ENCODE data around the gene HS6ST2.

DNA sequence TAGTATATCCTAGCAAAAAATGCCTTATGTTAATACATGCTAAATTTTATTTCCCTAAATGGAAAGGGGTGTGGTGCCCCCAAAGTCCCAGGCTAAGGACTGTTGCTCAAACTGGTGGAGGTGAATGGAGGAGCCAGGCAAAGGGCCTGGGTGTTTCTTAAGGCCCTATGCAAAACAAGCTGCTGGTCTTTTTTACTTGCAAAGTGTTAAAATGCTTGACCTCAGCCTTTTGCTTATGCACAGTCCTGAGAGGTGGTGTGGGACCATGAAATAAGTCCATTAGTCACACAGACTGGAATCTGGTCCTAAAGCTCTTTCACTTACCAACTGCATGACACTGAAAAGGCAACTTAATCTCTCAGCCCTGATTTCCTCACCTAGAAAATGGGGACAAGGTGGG is 246.1 kb downstream of the HS6ST2 start:
- TF ChIP-seq, protein P1, sequence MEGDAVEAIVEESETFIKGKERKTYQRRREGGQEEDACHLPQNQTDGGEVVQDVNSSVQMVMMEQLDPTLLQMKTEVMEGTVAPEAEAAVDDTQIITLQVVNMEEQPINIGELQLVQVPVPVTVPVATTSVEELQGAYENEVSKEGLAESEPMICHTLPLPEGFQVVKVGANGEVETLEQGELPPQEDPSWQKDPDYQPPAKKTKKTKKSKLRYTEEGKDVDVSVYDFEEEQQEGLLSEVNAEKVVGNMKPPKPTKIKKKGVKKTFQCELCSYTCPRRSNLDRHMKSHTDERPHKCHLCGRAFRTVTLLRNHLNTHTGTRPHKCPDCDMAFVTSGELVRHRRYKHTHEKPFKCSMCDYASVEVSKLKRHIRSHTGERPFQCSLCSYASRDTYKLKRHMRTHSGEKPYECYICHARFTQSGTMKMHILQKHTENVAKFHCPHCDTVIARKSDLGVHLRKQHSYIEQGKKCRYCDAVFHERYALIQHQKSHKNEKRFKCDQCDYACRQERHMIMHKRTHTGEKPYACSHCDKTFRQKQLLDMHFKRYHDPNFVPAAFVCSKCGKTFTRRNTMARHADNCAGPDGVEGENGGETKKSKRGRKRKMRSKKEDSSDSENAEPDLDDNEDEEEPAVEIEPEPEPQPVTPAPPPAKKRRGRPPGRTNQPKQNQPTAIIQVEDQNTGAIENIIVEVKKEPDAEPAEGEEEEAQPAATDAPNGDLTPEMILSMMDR (IDR thresholded peaks at IDR 0.05; ENCODE audit: low read depth, low read length, poor library complexity, severe bottlenecking): no peak
- TF ChIP-seq EZH2phosphoT487 (IDR thresholded peaks at IDR 0.05; ENCODE audit: borderline replicate concordance, low read length): no peak

Data from DOHH2 (cell line).